Measurements from ENCODE around the gene PPP4R3A. TPM values are rescaled to one million over a fixed set of nuclear protein-coding genes. Genes with fewer than 3 reads are reported as not detected.

The PPP4R3A gene
- total RNA-seq, 2 donors from 2014 or later: 131 to 147 TPM

- DNase-seq (peak; percentile 78 to 87), ATAC-seq (replicated peaks in 1 of 2) (peak; percentile 25 to 30)
- peak overlapping the region; percentile 79 to 81 for H3K4me3 Mint-ChIP-seq
- peaks cover 32% of the 10 kb centered on the region for H3K4me1 Mint-ChIP-seq (ENCODE audit: low read depth)
- H3K27me3 Mint-ChIP-seq (ENCODE audit: low read depth): no peaks in the 10 kb centered on the region
- H3K27ac Mint-ChIP-seq: peak overlapping the region; percentile 79
- H3K36me3 Mint-ChIP-seq (ENCODE audit: insufficient read depth in 2 of 2): peaks cover 12 to 15% of the 10 kb centered on the region in 2 donors
- no peaks in the 10 kb centered on the region for H3K9me3 Mint-ChIP-seq
Observed at GRCh38 chr14:91418387-91419043, 91.6 kb downstream of the PPP4R3A start.

- Mint-ChIP-seq H3K4me1 (ENCODE audit: low read depth) (peaks cover 37% of the 10 kb centered on the region), H3K27me3 (ENCODE audit: low read depth) (no peaks in the 10 kb centered on the region), H3K4me3 (peak overlapping the region; percentile 79 to 81), H3K27ac (no peak overlapping the region), H3K9me3 (no peaks in the 10 kb centered on the region), H3K36me3 (ENCODE audit: insufficient read depth in 2 of 2) (peaks cover 12 to 16% of the 10 kb centered on the region in 2 donors)
- ATAC-seq (replicated peaks in 1 of 2) (peak; percentile 38 to 39), DNase-seq (peak; percentile 62 to 71)
Observed at GRCh38 chr14:91417983-91418386, 92.1 kb downstream of the PPP4R3A start.

DNA sequence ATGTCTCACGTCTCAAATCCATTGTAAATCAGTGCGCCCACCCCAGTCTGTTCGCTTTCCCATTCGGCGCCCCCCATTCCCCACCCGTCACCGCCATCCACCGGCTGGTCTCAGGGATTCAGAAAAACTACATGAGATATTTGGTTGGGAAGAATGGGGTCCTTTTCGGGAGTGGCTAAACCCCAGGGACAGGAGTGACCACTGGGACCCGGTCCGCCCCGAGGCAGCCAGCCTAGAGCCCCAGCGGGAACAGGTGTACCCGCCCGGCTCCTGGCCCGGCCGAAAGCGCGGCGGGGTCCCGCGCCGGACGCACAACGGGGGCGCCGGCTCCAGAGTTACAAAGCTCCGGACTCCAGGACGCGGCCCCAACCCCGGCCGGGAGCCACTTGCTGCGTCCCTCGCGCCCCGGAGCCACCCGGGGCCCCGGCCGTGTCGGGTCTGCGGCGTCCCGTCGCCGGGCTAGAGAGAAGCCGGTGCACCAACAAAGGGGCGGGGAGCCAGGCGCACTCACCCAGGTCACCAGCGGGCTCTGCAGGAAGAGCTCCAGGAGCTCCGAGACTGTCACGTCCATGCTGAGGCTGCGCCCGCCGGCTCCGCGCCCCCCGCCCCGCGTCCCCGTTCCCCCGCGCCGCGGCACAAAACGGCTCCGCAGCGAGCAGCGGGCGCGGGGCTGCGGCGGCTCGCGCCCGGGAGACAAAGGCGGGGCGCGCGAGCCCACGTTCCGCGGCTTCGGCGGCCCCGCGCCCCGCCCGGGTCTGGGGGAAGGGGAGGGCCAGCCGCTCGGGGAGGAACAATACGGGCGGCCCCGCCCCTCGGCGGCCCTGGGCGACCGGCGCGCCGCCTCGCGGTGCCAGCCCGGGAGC lies 92.8 kb downstream of the PPP4R3A start, which contains the start of gene CCDC88C:
CCDC88C (minus strand) TSS at position 701 of the 863 bp plus-strand sequence; CDS start at position 571, 130 bp downstream.
- no peaks in the 10 kb centered on the region for H3K9me3 Mint-ChIP-seq
- peak within 1 kb of the TSS; percentile 97 to 98 for H3K4me3 Mint-ChIP-seq
- DNase-seq (peak; percentile 83 to 85), ATAC-seq (replicated peaks in 1 of 2) (peak; percentile 64 to 65)
- H3K27me3 Mint-ChIP-seq (ENCODE audit: low read depth): no peaks in the 10 kb centered on the region
- H3K4me1 Mint-ChIP-seq (ENCODE audit: low read depth): peaks cover 43% of the 10 kb centered on the region
- peaks cover 12 to 16% of the 10 kb centered on the region in 2 donors for H3K36me3 Mint-ChIP-seq (ENCODE audit: insufficient read depth in 2 of 2)
- peak within 1 kb of the TSS; percentile 98 for H3K27ac Mint-ChIP-seq

GRCh38 chr14:91416744-91417119 lies 93.4 kb downstream of the PPP4R3A start:
- H3K27me3 Mint-ChIP-seq (ENCODE audit: low read depth): no peaks in the 10 kb centered on the region
- H3K9me3 Mint-ChIP-seq: no peaks in the 10 kb centered on the region
- peak in 1 of 2 donors; percentile 27 for DNase-seq
- peaks cover 49% of the 10 kb centered on the region for H3K4me1 Mint-ChIP-seq (ENCODE audit: low read depth)
- peak overlapping the region; percentile 97 to 98 for H3K4me3 Mint-ChIP-seq
- ATAC-seq (replicated peaks in 1 of 2): no peak
- H3K27ac Mint-ChIP-seq: peak overlapping the region; percentile 98
- peaks cover 12 to 16% of the 10 kb centered on the region in 2 donors for H3K36me3 Mint-ChIP-seq (ENCODE audit: insufficient read depth in 2 of 2)

- Mint-ChIP-seq H3K36me3 (ENCODE audit: insufficient read depth in 2 of 2) (peaks cover 12 to 22% of the 10 kb centered on the region in 2 donors), H3K4me3 (peak overlapping the region; percentile 97 to 98), H3K27ac (peak overlapping the region; percentile 98), H3K4me1 (ENCODE audit: low read depth) (peaks cover 56% of the 10 kb centered on the region), H3K27me3 (ENCODE audit: low read depth) (no peaks in the 10 kb centered on the region), H3K9me3 (no peaks in the 10 kb centered on the region)
- DNase-seq (peak; percentile 71 to 79), ATAC-seq (replicated peaks in 1 of 2) (peak; percentile 66 to 67)
Observed at GRCh38 chr14:91415794-91416743, 94.0 kb downstream of the PPP4R3A start.

DNA sequence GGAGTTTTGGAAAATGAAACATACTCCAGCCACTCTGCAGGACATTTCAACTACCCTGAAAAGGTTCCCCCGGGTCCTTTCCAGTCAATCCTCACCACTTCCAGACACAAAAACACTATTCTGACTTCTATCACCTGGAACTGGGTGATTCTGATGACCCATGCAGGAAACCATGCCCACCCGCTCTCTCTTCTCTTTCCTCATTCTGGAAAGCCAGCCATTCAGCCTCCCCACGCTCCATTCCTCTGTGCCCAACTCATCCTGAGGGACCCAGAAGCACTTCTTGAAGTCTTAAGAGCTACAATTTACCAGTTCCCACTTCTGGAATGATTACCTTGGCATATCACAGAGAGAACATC lies 95.7 kb downstream of the PPP4R3A start:
- H3K4me3 Mint-ChIP-seq: peak overlapping the region; percentile 97 to 98
- no peaks in the 10 kb centered on the region for H3K27me3 Mint-ChIP-seq (ENCODE audit: low read depth)
- peaks cover 71% of the 10 kb centered on the region for H3K4me1 Mint-ChIP-seq (ENCODE audit: low read depth)
- H3K9me3 Mint-ChIP-seq: no peaks in the 10 kb centered on the region
- peaks cover 18 to 27% of the 10 kb centered on the region in 2 donors for H3K36me3 Mint-ChIP-seq (ENCODE audit: insufficient read depth in 2 of 2)
- ATAC-seq (replicated peaks in 1 of 2) (no peak), DNase-seq (no peak)
- peak overlapping the region; percentile 98 for H3K27ac Mint-ChIP-seq

DNA sequence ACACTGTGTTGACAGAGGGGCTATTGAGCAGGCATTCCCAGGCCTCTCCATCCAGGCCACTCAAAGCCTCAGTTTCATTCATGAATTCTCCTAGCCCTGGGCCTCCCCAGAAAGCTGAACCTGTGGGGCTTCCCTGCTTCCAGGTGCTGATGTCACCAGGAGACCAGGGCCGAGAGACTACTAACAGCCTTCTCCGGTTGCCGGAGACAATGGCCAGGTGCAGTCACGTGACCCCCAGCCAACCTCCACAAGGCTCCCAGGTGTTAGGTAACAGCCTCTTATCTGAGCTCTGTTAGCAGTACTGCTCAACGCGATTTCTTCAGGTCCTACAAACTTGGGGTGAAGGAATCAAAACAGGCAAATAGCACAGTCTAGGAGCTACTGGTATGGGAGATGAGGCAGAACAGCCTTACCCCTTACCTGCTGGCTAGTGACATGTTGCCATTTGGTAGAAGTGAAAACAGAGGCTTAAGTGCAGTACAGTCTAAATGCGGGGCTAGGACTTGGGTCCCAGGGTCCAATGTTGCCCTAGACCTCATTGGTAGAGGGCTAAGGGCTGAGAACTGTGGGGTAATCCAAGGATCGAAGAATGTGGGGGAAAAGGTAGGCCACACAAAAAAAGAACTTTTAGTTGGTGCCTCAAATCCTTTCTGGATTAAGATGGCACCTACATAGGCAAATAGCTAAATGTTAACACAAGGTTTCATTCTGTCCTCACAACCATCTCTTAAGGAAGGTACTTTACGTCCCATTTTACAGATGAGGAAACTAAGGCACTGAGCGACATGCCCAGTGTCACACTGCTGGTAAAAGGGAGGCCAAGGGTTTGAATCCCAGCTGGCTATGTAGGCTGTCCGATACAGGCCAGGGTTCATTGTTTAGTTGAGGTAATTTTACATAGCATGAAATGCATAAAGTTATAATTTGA lies 96.3 kb downstream of the PPP4R3A start:
- Mint-ChIP-seq H3K9me3 (no peaks in the 10 kb centered on the region), H3K4me3 (peak overlapping the region; percentile 97 to 98), H3K4me1 (ENCODE audit: low read depth) (peaks cover 70% of the 10 kb centered on the region), H3K27ac (peak overlapping the region; percentile 98), H3K27me3 (ENCODE audit: low read depth) (no peaks in the 10 kb centered on the region), H3K36me3 (ENCODE audit: insufficient read depth in 2 of 2) (peaks cover 18 to 29% of the 10 kb centered on the region in 2 donors)
- no peak for ATAC-seq (replicated peaks in 1 of 2)
- peak in 1 of 2 donors; percentile 32 for DNase-seq

DNA sequence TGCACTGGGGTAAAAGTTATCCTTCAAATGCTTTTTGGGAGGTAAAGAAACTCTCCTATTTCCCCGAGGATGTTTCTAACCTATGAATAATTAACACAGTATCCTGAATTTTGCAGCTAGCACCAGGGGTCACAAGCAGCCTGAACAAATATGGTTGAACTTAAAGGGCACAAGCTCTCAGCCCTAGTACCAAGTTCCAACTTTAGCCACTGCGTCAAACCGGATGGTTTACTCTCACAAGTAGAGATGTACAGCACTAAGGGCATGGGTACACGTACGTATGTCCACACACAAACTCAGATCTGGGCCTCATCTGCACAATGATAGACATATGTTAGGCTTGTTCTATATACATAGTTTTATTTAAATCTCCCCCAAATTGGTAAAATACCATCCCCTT lies 97.2 kb downstream of the PPP4R3A start:
- Mint-ChIP-seq H3K27me3 (ENCODE audit: low read depth) (no peaks in the 10 kb centered on the region), H3K4me3 (peak overlapping the region; percentile 97 to 98), H3K4me1 (ENCODE audit: low read depth) (peaks cover 76% of the 10 kb centered on the region), H3K36me3 (ENCODE audit: insufficient read depth in 2 of 2) (peaks cover 22 to 30% of the 10 kb centered on the region in 2 donors), H3K27ac (peak overlapping the region; percentile 92), H3K9me3 (no peaks in the 10 kb centered on the region)
- DNase-seq: no peak
- no peak for ATAC-seq (replicated peaks in 1 of 2)

DNA sequence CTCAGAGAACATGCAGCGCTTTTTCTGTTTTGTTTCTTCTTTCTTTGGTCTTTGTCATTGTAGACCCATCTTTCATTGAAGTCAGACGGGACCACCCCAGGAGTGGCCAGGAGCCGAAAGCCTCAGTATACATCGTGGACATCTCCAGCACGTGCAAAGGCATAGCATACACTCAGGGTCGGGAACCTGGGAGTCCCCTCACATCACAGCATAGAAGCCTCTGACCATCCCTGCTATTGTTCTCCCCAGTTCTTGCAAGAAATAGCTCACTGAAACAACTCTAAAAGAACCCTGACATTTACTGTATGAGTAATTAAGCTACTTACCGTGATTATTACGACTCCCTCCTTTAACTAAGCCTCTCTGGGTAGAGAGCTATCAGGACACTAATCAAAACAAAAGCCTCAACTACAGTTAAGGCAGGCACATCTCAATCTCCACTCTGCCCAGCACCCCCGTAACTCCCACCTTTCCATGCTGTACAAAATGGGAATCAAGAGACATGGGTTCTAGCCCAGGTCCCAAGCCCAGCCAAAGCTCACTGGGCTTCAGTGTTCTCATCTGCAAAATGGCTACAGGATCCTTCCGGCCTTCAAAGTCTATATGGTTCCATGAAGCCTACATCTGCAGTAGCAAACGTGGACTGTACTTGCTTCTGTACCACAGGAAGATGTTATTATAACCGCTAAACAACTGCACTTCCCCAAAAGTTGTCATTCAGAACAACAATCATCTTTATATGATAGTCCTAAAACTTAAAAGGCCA lies 99.2 kb downstream of the PPP4R3A start:
- peak in 1 of 2 donors; percentile 41 for DNase-seq
- peak overlapping the region; percentile 80 to 85 for H3K4me3 Mint-ChIP-seq
- H3K9me3 Mint-ChIP-seq: no peaks in the 10 kb centered on the region
- peak; percentile 56 to 58 for ATAC-seq (replicated peaks in 1 of 2)
- peaks cover 94% of the 10 kb centered on the region for H3K4me1 Mint-ChIP-seq (ENCODE audit: low read depth)
- H3K36me3 Mint-ChIP-seq (ENCODE audit: insufficient read depth in 2 of 2): peaks cover 16 to 39% of the 10 kb centered on the region in 2 donors
- peak overlapping the region; percentile 96 for H3K27ac Mint-ChIP-seq
- no peaks in the 10 kb centered on the region for H3K27me3 Mint-ChIP-seq (ENCODE audit: low read depth)

- Mint-ChIP-seq H3K4me3 (peak overlapping the region; percentile 80 to 85), H3K4me1 (ENCODE audit: low read depth) (peaks cover 97% of the 10 kb centered on the region), H3K27me3 (ENCODE audit: low read depth) (no peaks in the 10 kb centered on the region), H3K9me3 (no peaks in the 10 kb centered on the region), H3K36me3 (ENCODE audit: insufficient read depth in 2 of 2) (peaks cover 14 to 35% of the 10 kb centered on the region in 2 donors), H3K27ac (peak overlapping the region; percentile 96)
- DNase-seq (peak; percentile 44 to 58), ATAC-seq (replicated peaks in 1 of 2) (peak; percentile 74 to 82)
Observed at GRCh38 chr14:91409928-91410718, 100.0 kb downstream of the PPP4R3A start.

All from activated T-cell treated with anti-CD3 and anti-CD28 coated beads, Interleukin-2, amount 50 U/mL, for 72 hours (primary cell).